Measurements from ENCODE around the gene PRICKLE3.
A peak's percentile ranks its signal among the peaks of the same experiment; 100 is the strongest.

The PRICKLE3 gene

GRCh38 chrX:49186125-49187027, at the start of gene PRICKLE3:
Gene PRICKLE3, minus strand, starts transcription at chrX:49186373. Its CDS starts 76 bp downstream, at chrX:49186297.
- TF ChIP-seq CTCF (IDR thresholded peaks at IDR 0.05; ENCODE audit: low read depth, low read length) = peak; percentile 52
- peak within 1 kb of the TSS; percentile 57 for H3K4me3 ChIP-seq (ENCODE audit: low read depth, low read length)
- peak within 1 kb of the TSS; percentile 78 for H3K27ac ChIP-seq
- peak; percentile 83 for DNase-seq
- H3K27me3 ChIP-seq (ENCODE audit: insufficient read depth, low read depth, severe bottlenecking) = peaks cover 15% of the 10 kb centered on the region
- peaks cover 15% of the 10 kb centered on the region for H3K36me3 ChIP-seq
- no peaks in the 10 kb centered on the region for H3K9me3 ChIP-seq (ENCODE audit: severe bottlenecking)

- H3K36me3 ChIP-seq = peaks cover 8% of the 10 kb centered on the region
- DNase-seq = no peak
- H3K27me3 ChIP-seq (ENCODE audit: insufficient read depth, low read depth, severe bottlenecking) = peaks cover 5% of the 10 kb centered on the region
- H3K9me3 ChIP-seq (ENCODE audit: severe bottlenecking) = no peaks in the 10 kb centered on the region
- peak overlapping the region; percentile 89 for H3K27ac ChIP-seq
- TF ChIP-seq CTCF (IDR thresholded peaks at IDR 0.05; ENCODE audit: low read depth, low read length) = no peak
- H3K4me3 ChIP-seq (ENCODE audit: low read depth, low read length) = no peak overlapping the region
Measured at GRCh38 chrX:49233887-49234555, 47.8 kb upstream of the PRICKLE3 start.

- H3K27ac ChIP-seq = peak within 1 kb of the TSS; percentile 89
- peaks cover 11% of the 10 kb centered on the region for H3K36me3 ChIP-seq
- H3K27me3 ChIP-seq (ENCODE audit: insufficient read depth, low read depth, severe bottlenecking) = peaks cover 5% of the 10 kb centered on the region
- no peak for TF ChIP-seq CTCF (IDR thresholded peaks at IDR 0.05; ENCODE audit: low read depth, low read length)
- DNase-seq = peak; percentile 86
- peak within 1 kb of the TSS; percentile 39 for H3K4me3 ChIP-seq (ENCODE audit: low read depth, low read length)
- H3K9me3 ChIP-seq (ENCODE audit: severe bottlenecking) = no peaks in the 10 kb centered on the region
Measured at GRCh38 chrX:49233176-49233575, 47.0 kb upstream of the PRICKLE3 start, which contains the start of gene CACNA1F. Gene CACNA1F, minus strand, starts transcription at chrX:49233340. Its CDS starts 31 bp downstream, at chrX:49233309.

DNA sequence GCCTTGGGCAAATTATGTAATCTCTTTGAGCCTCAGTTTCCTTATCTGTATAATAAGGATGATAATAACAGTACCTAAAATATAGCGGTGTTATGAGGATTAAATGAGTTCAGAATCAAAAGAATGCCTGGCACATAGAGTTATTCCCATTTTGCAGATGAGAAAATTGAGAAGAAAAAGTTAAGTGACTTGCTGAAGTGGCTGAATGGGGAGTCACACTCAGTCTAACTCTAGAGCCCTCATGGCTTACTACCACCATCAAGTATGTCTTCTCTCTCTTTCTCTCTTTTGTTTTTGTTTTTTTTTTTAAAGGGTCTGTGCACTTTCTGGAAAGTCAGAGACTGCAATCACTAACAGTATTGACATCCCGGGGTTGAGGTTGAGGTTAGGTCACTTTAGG, 46.4 kb upstream of the PRICKLE3 start:
- Histone ChIP-seq H3K4me3 (ENCODE audit: low read depth, low read length) (peak overlapping the region; percentile 39), H3K9me3 (ENCODE audit: severe bottlenecking) (no peaks in the 10 kb centered on the region), H3K36me3 (peaks cover 18% of the 10 kb centered on the region), H3K27ac (peak overlapping the region; percentile 89), H3K27me3 (ENCODE audit: insufficient read depth, low read depth, severe bottlenecking) (peaks cover 5% of the 10 kb centered on the region)
- DNase-seq = no peak
- no peak for TF ChIP-seq CTCF (IDR thresholded peaks at IDR 0.05; ENCODE audit: low read depth, low read length)

DNA sequence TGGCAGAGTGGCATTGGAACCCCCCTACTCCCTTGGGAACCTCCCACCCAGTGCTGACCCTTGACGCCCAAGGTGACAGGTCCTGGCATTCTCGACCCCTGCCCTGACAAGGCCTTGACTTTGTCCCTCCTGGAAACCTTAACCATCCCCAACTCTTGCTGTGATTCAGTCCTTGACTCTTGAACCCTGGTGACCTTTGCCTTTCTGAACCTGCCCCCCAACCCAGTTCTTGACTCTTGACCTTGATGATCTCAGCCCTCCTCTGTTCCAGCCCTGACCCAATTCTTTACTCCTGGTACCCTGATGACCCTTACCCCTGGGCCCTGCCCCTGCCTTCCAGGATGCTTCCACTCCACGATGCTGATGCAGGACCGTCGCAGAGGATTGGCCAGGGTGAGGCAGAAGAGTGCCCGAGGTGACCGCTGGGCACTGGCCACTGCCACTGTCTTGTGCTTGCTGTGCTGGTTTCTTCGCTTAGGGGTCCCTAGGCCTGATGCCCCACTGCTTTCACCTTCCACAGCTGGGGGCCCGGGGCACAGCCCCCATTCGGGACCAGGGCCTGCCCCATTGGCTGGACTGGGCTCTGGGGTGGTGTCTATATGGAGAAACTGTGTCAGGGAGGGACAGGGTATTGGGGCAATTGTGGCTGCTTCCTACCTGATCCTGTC, 45.3 kb upstream of the PRICKLE3 start:
- no peaks in the 10 kb centered on the region for H3K27me3 ChIP-seq (ENCODE audit: insufficient read depth, low read depth, severe bottlenecking)
- peaks cover 18% of the 10 kb centered on the region for H3K36me3 ChIP-seq
- H3K4me3 ChIP-seq (ENCODE audit: low read depth, low read length) = no peak overlapping the region
- no peak for DNase-seq
- H3K27ac ChIP-seq = no peak overlapping the region
- no peak for TF ChIP-seq CTCF (IDR thresholded peaks at IDR 0.05; ENCODE audit: low read depth, low read length)
- no peaks in the 10 kb centered on the region for H3K9me3 ChIP-seq (ENCODE audit: severe bottlenecking)
